Breast epithelium (tissue), 3 donors: ENCODE results near the gene ARID4B.

Source experiments
- POLR2A ChIP-seq: fragments of 450-650 bp; IDR thresholded peaks from one replicate; pipeline ENCODE4 v1.6.1; 2016; ENCODE audit warnings: antibody characterized with exemption, mild to moderate bottlenecking, moderate library complexity
- TF ChIP-seq, protein P1 (sequence below), 3 donors: fragments of 450-650 bp; IDR thresholded peaks; one replicate each; pipeline ENCODE4 v1.5.1; 2016 to 2017; ENCODE audit warnings: antibody characterized with exemption in 3 of 3, mild to moderate bottlenecking in 3 of 3, moderate library complexity in 3 of 3

DNA sequence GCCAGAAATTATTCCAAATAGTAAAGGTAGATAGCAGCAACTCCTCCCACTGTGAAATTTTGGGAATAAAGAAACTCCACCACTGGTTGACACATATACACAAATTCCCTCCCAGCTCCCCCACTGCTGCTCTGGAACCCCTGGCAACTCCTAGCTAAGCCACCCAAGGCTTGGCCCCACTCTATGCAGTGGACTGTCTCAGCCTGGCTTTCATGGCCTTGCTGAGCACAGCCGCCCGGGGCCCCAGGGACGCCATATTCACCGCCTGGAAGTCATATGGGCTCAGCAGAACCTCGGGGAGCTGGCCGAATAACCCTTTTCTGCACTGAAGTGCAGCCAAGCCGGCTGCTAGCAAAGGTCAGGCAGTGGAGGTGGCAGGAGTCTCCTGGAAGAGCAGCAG lies 151.5 kb downstream of the ARID4B start:
- TF ChIP-seq, protein P1, sequence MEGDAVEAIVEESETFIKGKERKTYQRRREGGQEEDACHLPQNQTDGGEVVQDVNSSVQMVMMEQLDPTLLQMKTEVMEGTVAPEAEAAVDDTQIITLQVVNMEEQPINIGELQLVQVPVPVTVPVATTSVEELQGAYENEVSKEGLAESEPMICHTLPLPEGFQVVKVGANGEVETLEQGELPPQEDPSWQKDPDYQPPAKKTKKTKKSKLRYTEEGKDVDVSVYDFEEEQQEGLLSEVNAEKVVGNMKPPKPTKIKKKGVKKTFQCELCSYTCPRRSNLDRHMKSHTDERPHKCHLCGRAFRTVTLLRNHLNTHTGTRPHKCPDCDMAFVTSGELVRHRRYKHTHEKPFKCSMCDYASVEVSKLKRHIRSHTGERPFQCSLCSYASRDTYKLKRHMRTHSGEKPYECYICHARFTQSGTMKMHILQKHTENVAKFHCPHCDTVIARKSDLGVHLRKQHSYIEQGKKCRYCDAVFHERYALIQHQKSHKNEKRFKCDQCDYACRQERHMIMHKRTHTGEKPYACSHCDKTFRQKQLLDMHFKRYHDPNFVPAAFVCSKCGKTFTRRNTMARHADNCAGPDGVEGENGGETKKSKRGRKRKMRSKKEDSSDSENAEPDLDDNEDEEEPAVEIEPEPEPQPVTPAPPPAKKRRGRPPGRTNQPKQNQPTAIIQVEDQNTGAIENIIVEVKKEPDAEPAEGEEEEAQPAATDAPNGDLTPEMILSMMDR (IDR thresholded peaks at IDR 0.05): no peak
- no peak for TF ChIP-seq POLR2A
